Measurements from ENCODE around the gene OR5F1.

Gene OR5F1

GRCh38 chr11:55970935-55971334 is 23.5 kb downstream of the OR5F1 start:
- no peak overlapping the region for H3K23ac ChIP-seq (ENCODE audit: low read depth, low read length, poor library complexity)
- WGBS, 2 donors (ENCODE audit: extremely low coverage in 2 of 2, insufficient read length in 2 of 2, insufficient replicate concordance in 1 of 2), result no CpG with 5 or more reads among the region's 3 CpGs

GRCh38 chr11:55969845-55970244 is 24.6 kb downstream of the OR5F1 start, which contains the start of gene OR10AG1:
TSS of gene OR10AG1 (minus strand) at chr11:55969945. CDS start at chr11:55969907, 38 bp downstream.
- no peak within 1 kb of the TSS for H3K4me3 ChIP-seq (ENCODE audit: low read length in 2 of 2)
- WGBS, 2 donors (ENCODE audit: extremely low coverage in 2 of 2, insufficient read length in 2 of 2, insufficient replicate concordance in 1 of 2), result no CpG with 5 or more reads among the region's 2 CpGs

More at GRCh38 chr11:55970935-55971334, 23.5 kb downstream of the OR5F1 start:
- no peaks in the 10 kb centered on the region for H3K36me3 ChIP-seq (replicated peaks in 1 of 2; ENCODE audit: control insufficient read depth in 2 of 2, insufficient read depth in 2 of 2, low read length in 2 of 2)
- H3K18ac ChIP-seq (ENCODE audit: low read length), result no peak overlapping the region
- no peak overlapping the region for H3K14ac ChIP-seq (ENCODE audit: low read length)
- no peak overlapping the region for H3K4ac ChIP-seq (ENCODE audit: low read length)
- H3K79me1 ChIP-seq (ENCODE audit: low read depth, low read length), result no peaks in the 10 kb centered on the region
- no peak overlapping the region for H2AK5ac ChIP-seq (ENCODE audit: low read depth, low read length)
- H4K8ac ChIP-seq (ENCODE audit: low read depth, low read length), result no peak overlapping the region
- no peak overlapping the region for H2BK120ac ChIP-seq (ENCODE audit: low read depth, low read length)
- H2BK15ac ChIP-seq (ENCODE audit: low read length), result no peak overlapping the region
- no peaks in the 10 kb centered on the region for H3K27me3 ChIP-seq (ENCODE audit: control insufficient read depth in 3 of 3, insufficient read depth in 3 of 3, low read depth in 1 of 3, low read length in 3 of 3)
- H2BK5ac ChIP-seq (ENCODE audit: low read length), result no peak overlapping the region
- no peak overlapping the region for H3K4me3 ChIP-seq (ENCODE audit: low read length in 2 of 2)
- no peak overlapping the region for H3K9ac ChIP-seq (ENCODE audit: low read depth, low read length, poor library complexity)
- peaks cover 0 to 1% of the 10 kb centered on the region in 2 donors for H3K9me3 ChIP-seq (replicated peaks in 1 of 2; ENCODE audit: control insufficient read depth in 2 of 2, insufficient read depth in 1 of 2, low read depth in 1 of 2, low read length in 2 of 2)
- H4K91ac ChIP-seq (ENCODE audit: low read depth, low read length, poor library complexity), result no peak overlapping the region
- no peak for DNase-seq (ENCODE audit: low spot score)
- no peaks in the 10 kb centered on the region for H3K4me1 ChIP-seq (ENCODE audit: control insufficient read depth in 2 of 2, insufficient read depth in 1 of 2, low read depth in 1 of 2, low read length in 2 of 2)
- no peak overlapping the region for H2AFZ ChIP-seq (ENCODE audit: low read length)
- H3K27ac ChIP-seq (replicated peaks; ENCODE audit: low read length), result no peak overlapping the region
- no peak overlapping the region for H3K4me2 ChIP-seq (ENCODE audit: insufficient read depth, low read length, poor library complexity, severe bottlenecking)
- no peak overlapping the region for H2BK12ac ChIP-seq (ENCODE audit: low read length)

GRCh38 chr11:55967914-55968313 is 26.5 kb downstream of the OR5F1 start:
- Histone ChIP-seq H4K8ac (ENCODE audit: low read depth, low read length) (no peak overlapping the region), H2AK5ac (ENCODE audit: low read depth, low read length) (no peak overlapping the region), H3K23ac (ENCODE audit: low read depth, low read length, poor library complexity) (no peak overlapping the region), H3K9ac (ENCODE audit: low read depth, low read length, poor library complexity) (no peak overlapping the region), H3K9me3 (replicated peaks in 1 of 2; ENCODE audit: control insufficient read depth in 2 of 2, insufficient read depth in 1 of 2, low read depth in 1 of 2, low read length in 2 of 2) (peaks cover 0 to 1% of the 10 kb centered on the region in 2 donors), H3K4me3 (ENCODE audit: low read length in 2 of 2) (no peak overlapping the region), H4K91ac (ENCODE audit: low read depth, low read length, poor library complexity) (no peak overlapping the region), H3K27me3 (ENCODE audit: control insufficient read depth in 3 of 3, insufficient read depth in 3 of 3, low read depth in 1 of 3, low read length in 3 of 3) (no peaks in the 10 kb centered on the region), H2BK12ac (ENCODE audit: low read length) (no peak overlapping the region), H3K4me1 (ENCODE audit: control insufficient read depth in 2 of 2, insufficient read depth in 1 of 2, low read depth in 1 of 2, low read length in 2 of 2) (no peaks in the 10 kb centered on the region), H3K27ac (replicated peaks; ENCODE audit: low read length) (no peak overlapping the region), H3K79me1 (ENCODE audit: low read depth, low read length) (no peaks in the 10 kb centered on the region), H2AFZ (ENCODE audit: low read length) (no peak overlapping the region), H2BK5ac (ENCODE audit: low read length) (no peak overlapping the region), H3K14ac (ENCODE audit: low read length) (no peak overlapping the region), H2BK120ac (ENCODE audit: low read depth, low read length) (no peak overlapping the region), H3K36me3 (replicated peaks in 1 of 2; ENCODE audit: control insufficient read depth in 2 of 2, insufficient read depth in 2 of 2, low read length in 2 of 2) (no peaks in the 10 kb centered on the region), H3K4ac (ENCODE audit: low read length) (no peak overlapping the region), H3K4me2 (ENCODE audit: insufficient read depth, low read length, poor library complexity, severe bottlenecking) (no peak overlapping the region), H2BK15ac (ENCODE audit: low read length) (no peak overlapping the region), H3K18ac (ENCODE audit: low read length) (no peak overlapping the region)
- DNase-seq (ENCODE audit: low spot score), result no peak
- WGBS, 2 donors (ENCODE audit: extremely low coverage in 2 of 2, insufficient read length in 2 of 2, insufficient replicate concordance in 1 of 2), result no CpG with 5 or more reads among the region's 5 CpGs

More at GRCh38 chr11:55969845-55970244, 24.6 kb downstream of the OR5F1 start, which contains the start of gene OR10AG1:
- H2BK12ac ChIP-seq (ENCODE audit: low read length), result no peak within 1 kb of the TSS
- no peak within 1 kb of the TSS for H3K18ac ChIP-seq (ENCODE audit: low read length)
- H3K79me1 ChIP-seq (ENCODE audit: low read depth, low read length), result no peaks in the 10 kb centered on the region
- no peak within 1 kb of the TSS for H2BK5ac ChIP-seq (ENCODE audit: low read length)
- no peak for DNase-seq (ENCODE audit: low spot score)
- no peak within 1 kb of the TSS for H3K27ac ChIP-seq (replicated peaks; ENCODE audit: low read length)
- no peaks in the 10 kb centered on the region for H3K36me3 ChIP-seq (replicated peaks in 1 of 2; ENCODE audit: control insufficient read depth in 2 of 2, insufficient read depth in 2 of 2, low read length in 2 of 2)
- H3K14ac ChIP-seq (ENCODE audit: low read length), result no peak within 1 kb of the TSS
- H2BK120ac ChIP-seq (ENCODE audit: low read depth, low read length), result no peak within 1 kb of the TSS
- H3K9ac ChIP-seq (ENCODE audit: low read depth, low read length, poor library complexity), result no peak within 1 kb of the TSS
- no peak within 1 kb of the TSS for H3K4ac ChIP-seq (ENCODE audit: low read length)
- H3K23ac ChIP-seq (ENCODE audit: low read depth, low read length, poor library complexity), result no peak within 1 kb of the TSS
- H2BK15ac ChIP-seq (ENCODE audit: low read length), result no peak within 1 kb of the TSS
- no peak within 1 kb of the TSS for H3K4me2 ChIP-seq (ENCODE audit: insufficient read depth, low read length, poor library complexity, severe bottlenecking)
- H2AFZ ChIP-seq (ENCODE audit: low read length), result no peak within 1 kb of the TSS
- H4K8ac ChIP-seq (ENCODE audit: low read depth, low read length), result no peak within 1 kb of the TSS
- peaks cover 0 to 1% of the 10 kb centered on the region in 2 donors for H3K9me3 ChIP-seq (replicated peaks in 1 of 2; ENCODE audit: control insufficient read depth in 2 of 2, insufficient read depth in 1 of 2, low read depth in 1 of 2, low read length in 2 of 2)
- H2AK5ac ChIP-seq (ENCODE audit: low read depth, low read length), result no peak within 1 kb of the TSS
- H3K27me3 ChIP-seq (ENCODE audit: control insufficient read depth in 3 of 3, insufficient read depth in 3 of 3, low read depth in 1 of 3, low read length in 3 of 3), result no peaks in the 10 kb centered on the region
- no peaks in the 10 kb centered on the region for H3K4me1 ChIP-seq (ENCODE audit: control insufficient read depth in 2 of 2, insufficient read depth in 1 of 2, low read depth in 1 of 2, low read length in 2 of 2)
- H4K91ac ChIP-seq (ENCODE audit: low read depth, low read length, poor library complexity), result no peak within 1 kb of the TSS

GRCh38 chr11:55966391-55966790 is 28.0 kb downstream of the OR5F1 start:
- H3K14ac ChIP-seq (ENCODE audit: low read length), result no peak overlapping the region
- peaks cover 0 to 1% of the 10 kb centered on the region in 2 donors for H3K9me3 ChIP-seq (replicated peaks in 1 of 2; ENCODE audit: control insufficient read depth in 2 of 2, insufficient read depth in 1 of 2, low read depth in 1 of 2, low read length in 2 of 2)
- no peak overlapping the region for H4K91ac ChIP-seq (ENCODE audit: low read depth, low read length, poor library complexity)
- H3K4ac ChIP-seq (ENCODE audit: low read length), result no peak overlapping the region
- H4K8ac ChIP-seq (ENCODE audit: low read depth, low read length), result no peak overlapping the region
- H3K27ac ChIP-seq (replicated peaks; ENCODE audit: low read length), result no peak overlapping the region
- no peak overlapping the region for H2AFZ ChIP-seq (ENCODE audit: low read length)
- H3K79me1 ChIP-seq (ENCODE audit: low read depth, low read length), result no peaks in the 10 kb centered on the region
- no peaks in the 10 kb centered on the region for H3K36me3 ChIP-seq (replicated peaks in 1 of 2; ENCODE audit: control insufficient read depth in 2 of 2, insufficient read depth in 2 of 2, low read length in 2 of 2)
- no peak overlapping the region for H3K18ac ChIP-seq (ENCODE audit: low read length)
- H3K9ac ChIP-seq (ENCODE audit: low read depth, low read length, poor library complexity), result no peak overlapping the region
- no peak overlapping the region for H2BK12ac ChIP-seq (ENCODE audit: low read length)
- H3K27me3 ChIP-seq (ENCODE audit: control insufficient read depth in 3 of 3, insufficient read depth in 3 of 3, low read depth in 1 of 3, low read length in 3 of 3), result no peaks in the 10 kb centered on the region
- H3K23ac ChIP-seq (ENCODE audit: low read depth, low read length, poor library complexity), result no peak overlapping the region
- no CpG with 5 or more reads among the region's 2 CpGs for WGBS, 2 donors (ENCODE audit: extremely low coverage in 2 of 2, insufficient read length in 2 of 2, insufficient replicate concordance in 1 of 2)
- no peak overlapping the region for H3K4me3 ChIP-seq (ENCODE audit: low read length in 2 of 2)
- H2BK15ac ChIP-seq (ENCODE audit: low read length), result no peak overlapping the region
- H2BK5ac ChIP-seq (ENCODE audit: low read length), result no peak overlapping the region
- DNase-seq (ENCODE audit: low spot score), result no peak
- H2AK5ac ChIP-seq (ENCODE audit: low read depth, low read length), result no peak overlapping the region
- no peaks in the 10 kb centered on the region for H3K4me1 ChIP-seq (ENCODE audit: control insufficient read depth in 2 of 2, insufficient read depth in 1 of 2, low read depth in 1 of 2, low read length in 2 of 2)
- H2BK120ac ChIP-seq (ENCODE audit: low read depth, low read length), result no peak overlapping the region
- H3K4me2 ChIP-seq (ENCODE audit: insufficient read depth, low read length, poor library complexity, severe bottlenecking), result no peak overlapping the region
